ENCODE data around the gene NPC2.

NPC2 gene

GRCh38 chr14:74518221-74518620 is 25.1 kb upstream of the NPC2 start:
- DNase-seq: no peak

- DNase-seq: no peak
Observed at GRCh38 chr14:74517731-74518130, 24.6 kb upstream of the NPC2 start.

GRCh38 chr14:74516451-74517160 is 23.5 kb upstream of the NPC2 start:
- no peak for DNase-seq

GRCh38 chr14:74515891-74516412 is 22.8 kb upstream of the NPC2 start:
- DNase-seq: no peak

- DNase-seq: no peak
Observed at GRCh38 chr14:74514471-74514941, 21.4 kb upstream of the NPC2 start.

- no peak for DNase-seq
Observed at GRCh38 chr14:74511966-74512830, 19.1 kb upstream of the NPC2 start.

GRCh38 chr14:74510959-74511409 is 17.9 kb upstream of the NPC2 start:
- DNase-seq: no peak

GRCh38 chr14:74510223-74510931 is 17.3 kb upstream of the NPC2 start:
- no peak for DNase-seq

GRCh38 chr14:74509587-74510222 is 16.6 kb upstream of the NPC2 start:
- DNase-seq: no peak

GRCh38 chr14:74508844-74509428 is 15.8 kb upstream of the NPC2 start:
- DNase-seq: no peak

GRCh38 chr14:74508292-74508731 is 15.2 kb upstream of the NPC2 start:
- DNase-seq: no peak

GRCh38 chr14:74507840-74508239 is 14.7 kb upstream of the NPC2 start:
- no peak for DNase-seq

- DNase-seq: no peak
Observed at GRCh38 chr14:74507085-74507484, 14.0 kb upstream of the NPC2 start.

- no peak for DNase-seq
Observed at GRCh38 chr14:74506411-74506851, 13.3 kb upstream of the NPC2 start.

- no peak for DNase-seq
Observed at GRCh38 chr14:74505831-74506230, 12.7 kb upstream of the NPC2 start.

- no peak for DNase-seq
Observed at GRCh38 chr14:74504874-74505720, 12.0 kb upstream of the NPC2 start.

- no peak for DNase-seq
Observed at GRCh38 chr14:74504412-74504811, 11.3 kb upstream of the NPC2 start.

GRCh38 chr14:74503938-74504335 is 10.8 kb upstream of the NPC2 start:
- DNase-seq: no peak

- no peak for DNase-seq
Observed at GRCh38 chr14:74503291-74503937, 10.3 kb upstream of the NPC2 start.

GRCh38 chr14:74502236-74503019 is 9.3 kb upstream of the NPC2 start:
- no peak for DNase-seq
